ENCODE data around the gene PIM2.
A peak's percentile ranks its signal among the peaks of the same experiment; 100 is the strongest.

DNA sequence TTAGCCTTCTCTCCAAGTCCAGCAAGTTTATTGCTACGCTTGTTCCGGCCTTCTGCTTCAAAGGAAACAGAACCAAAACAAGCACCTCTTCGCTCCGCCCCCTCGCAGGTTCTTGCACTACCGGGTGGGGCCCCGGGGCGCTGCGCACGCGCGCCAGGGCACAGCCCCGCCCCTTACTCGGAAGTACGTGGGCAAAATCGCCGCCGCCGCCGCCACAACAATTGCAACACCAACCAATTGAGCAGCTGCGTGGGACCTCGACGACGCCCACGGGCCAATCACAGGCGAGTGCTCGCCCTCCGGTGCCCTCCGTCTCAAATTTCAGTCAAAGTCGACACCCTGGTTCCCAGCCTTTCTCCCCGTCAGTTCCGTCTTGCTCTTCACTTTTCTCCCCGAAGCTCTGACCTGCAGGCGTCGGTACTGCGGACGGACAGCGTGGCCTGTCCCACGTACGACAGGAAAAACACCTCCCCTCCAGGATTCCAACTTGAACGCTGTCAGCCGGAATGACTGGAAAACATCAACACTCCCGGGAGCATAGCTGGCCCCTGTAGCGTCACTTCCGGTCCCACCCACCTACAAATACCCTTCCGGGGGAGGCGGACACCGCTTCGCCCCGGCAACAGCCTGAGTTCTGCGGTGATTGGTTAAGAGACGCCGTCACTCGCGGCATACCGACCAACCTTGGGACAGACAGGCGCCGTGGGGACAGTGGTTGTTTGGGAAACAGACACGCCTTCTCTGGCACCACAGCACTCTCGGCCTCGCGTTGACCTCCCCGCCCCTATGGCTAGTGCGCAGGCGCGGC, 39.2 kb upstream of the PIM2 start:
- TF ChIP-seq CTCF (IDR thresholded peaks at IDR 0.05) (peak in 1 of 4 experiments; percentile 9), POLR2A (IDR thresholded peaks at IDR 0.05) (peak; percentile 41 to 54)

Measured in gastroesophageal sphincter (tissue), 3 donors.